NCI-H1092 treated with DMSO at 0.1 percent for 48 hours (cell line): ENCODE results near the gene SUMF1.
"Not testable (repeated sequence)": the region's sequence is repeated elsewhere in the genome, so short reads cannot be mapped to it uniquely, and the experiment has no call there.

Source experiments
- DNase-seq: peaks from one replicate; lab custom pipeline; 2025; lab: John Stamatoyannopoulos, UW

The SUMF1 gene

GRCh38 chr3:4335840-4336562 is 131.1 kb downstream of the SUMF1 start:
- DNase-seq, result no peak

- DNase-seq, result no peak
Measured at GRCh38 chr3:4334548-4334947, 132.5 kb downstream of the SUMF1 start.

- DNase-seq, result no peak
Measured at GRCh38 chr3:4332991-4333390, 134.1 kb downstream of the SUMF1 start.

GRCh38 chr3:4332574-4332973 is 134.5 kb downstream of the SUMF1 start:
- DNase-seq, result no peak

GRCh38 chr3:4332111-4332510 is 135.0 kb downstream of the SUMF1 start:
- DNase-seq, result no peak

GRCh38 chr3:4329806-4330205 is 137.3 kb downstream of the SUMF1 start:
- DNase-seq, result not testable (repeated sequence)

GRCh38 chr3:4326868-4327267 is 140.2 kb downstream of the SUMF1 start:
- no peak for DNase-seq

- DNase-seq, result no peak
Measured at GRCh38 chr3:4323246-4324027, 143.6 kb downstream of the SUMF1 start.

GRCh38 chr3:4322635-4323034 is 144.4 kb downstream of the SUMF1 start:
- DNase-seq, result no peak

GRCh38 chr3:4321732-4322131 is 145.3 kb downstream of the SUMF1 start:
- no peak for DNase-seq

GRCh38 chr3:4320096-4320911 is 146.8 kb downstream of the SUMF1 start:
- no peak for DNase-seq

- no peak for DNase-seq
Measured at GRCh38 chr3:4314688-4315087, 152.4 kb downstream of the SUMF1 start.

GRCh38 chr3:4313606-4314293 is 153.3 kb downstream of the SUMF1 start:
- no peak for DNase-seq

- no peak for DNase-seq
Measured at GRCh38 chr3:4311496-4311895, 155.6 kb downstream of the SUMF1 start.
